NCI-H2171 (cell line): ENCODE results near the gene NTSR1.

Experiments
- DNase-seq: peaks from one replicate; lab custom pipeline; 2025; lab: John Stamatoyannopoulos, UW

NTSR1 gene

GRCh38 chr20:62726276-62726675 is 17.6 kb downstream of the NTSR1 start:
- no peak for DNase-seq

- DNase-seq: no peak
Observed at GRCh38 chr20:62726716-62727583, 18.3 kb downstream of the NTSR1 start.

- no peak for DNase-seq
Observed at GRCh38 chr20:62727584-62728027, 19.0 kb downstream of the NTSR1 start.

GRCh38 chr20:62728028-62728780 is 19.6 kb downstream of the NTSR1 start:
- DNase-seq: no peak

GRCh38 chr20:62728781-62729300 is 20.2 kb downstream of the NTSR1 start:
- DNase-seq: no peak

- no peak for DNase-seq
Observed at GRCh38 chr20:62730481-62730880, 21.8 kb downstream of the NTSR1 start.

GRCh38 chr20:62732031-62732760 is 23.6 kb downstream of the NTSR1 start:
- DNase-seq: no peak

- DNase-seq: no peak
Observed at GRCh38 chr20:62732842-62733525, 24.3 kb downstream of the NTSR1 start.

- DNase-seq: no peak
Observed at GRCh38 chr20:62733526-62733842, 24.8 kb downstream of the NTSR1 start.

GRCh38 chr20:62733891-62734290 is 25.3 kb downstream of the NTSR1 start:
- no peak for DNase-seq

- DNase-seq: no peak
Observed at GRCh38 chr20:62734326-62734725, 25.7 kb downstream of the NTSR1 start.

GRCh38 chr20:62734881-62735280 is 26.2 kb downstream of the NTSR1 start:
- no peak for DNase-seq

GRCh38 chr20:62735331-62735821 is 26.7 kb downstream of the NTSR1 start:
- DNase-seq: no peak

- no peak for DNase-seq
Observed at GRCh38 chr20:62736026-62736406, 27.4 kb downstream of the NTSR1 start.

GRCh38 chr20:62736407-62737071 is 27.9 kb downstream of the NTSR1 start:
- no peak for DNase-seq

GRCh38 chr20:62737271-62737811 is 28.7 kb downstream of the NTSR1 start:
- no peak for DNase-seq

- DNase-seq: no peak
Observed at GRCh38 chr20:62738025-62738881, 29.6 kb downstream of the NTSR1 start.

- no peak for DNase-seq
Observed at GRCh38 chr20:62739067-62739466, 30.4 kb downstream of the NTSR1 start.

- peak; percentile 48 for DNase-seq
Observed at GRCh38 chr20:62739581-62740285, 31.1 kb downstream of the NTSR1 start.
